ENCODE measurements around the gene MAPK8.

The MAPK8 gene

GRCh38 chr10:48429309-48429708, 122.8 kb downstream of the MAPK8 start:
- H3K9me3 ChIP-seq (ENCODE audit: insufficient read depth, low read depth, low read length), result no peaks in the 10 kb centered on the region
- H3K27me3 ChIP-seq (ENCODE audit: insufficient read depth, low read length), result no peaks in the 10 kb centered on the region
- H2AFZ ChIP-seq (ENCODE audit: insufficient read depth, low read length, poor library complexity), result no peak overlapping the region
- H4K12ac ChIP-seq (ENCODE audit: low read depth, low read length), result no peak overlapping the region
- H3K14ac ChIP-seq (ENCODE audit: low read length), result no peak overlapping the region
- H3K27ac ChIP-seq (ENCODE audit: low read depth, low read length), result no peak overlapping the region
- H3K9ac ChIP-seq (ENCODE audit: low read length), result no peak overlapping the region
- H3K36me3 ChIP-seq (ENCODE audit: control insufficient read depth in 1 of 2, insufficient read depth in 2 of 2, low read length in 2 of 2), result no peaks in the 10 kb centered on the region
- H3K79me1 ChIP-seq (ENCODE audit: low read length), result no peaks in the 10 kb centered on the region
- no peak overlapping the region for H2AK5ac ChIP-seq (ENCODE audit: low read length)
- H4K8ac ChIP-seq (ENCODE audit: low read depth, low read length), result no peak overlapping the region
- no peaks in the 10 kb centered on the region for H3K4me1 ChIP-seq (ENCODE audit: control insufficient read depth in 1 of 2, insufficient read depth in 2 of 2, low read length in 2 of 2)
- no CpG with 5 or more reads among the region's 1 CpG for WGBS (ENCODE audit: extremely low coverage, insufficient coverage, insufficient read length)
- no peak overlapping the region for H2BK5ac ChIP-seq (ENCODE audit: low read depth, low read length, poor library complexity)
- H3K79me2 ChIP-seq (ENCODE audit: control insufficient read depth, insufficient read depth, low read length, poor library complexity), result no peaks in the 10 kb centered on the region
- H3K4me2 ChIP-seq (ENCODE audit: low read length), result no peak overlapping the region
- no peak overlapping the region for H4K91ac ChIP-seq (ENCODE audit: low read depth, low read length)
- H2BK120ac ChIP-seq (ENCODE audit: insufficient read depth, low read length, poor library complexity), result no peak overlapping the region
- H3K4me3 ChIP-seq (ENCODE audit: low read depth, low read length), result no peak overlapping the region
- no peak overlapping the region for H2BK12ac ChIP-seq (ENCODE audit: low read length)
- H3K4ac ChIP-seq (ENCODE audit: low read depth, low read length), result no peak overlapping the region
- DNase-seq, result no peak
- no peak overlapping the region for H3K18ac ChIP-seq (ENCODE audit: low read length)
- H3K23ac ChIP-seq (ENCODE audit: low read length), result no peak overlapping the region

GRCh38 chr10:48430402-48430993, 124.0 kb downstream of the MAPK8 start:
- H2BK12ac ChIP-seq (ENCODE audit: low read length), result no peak overlapping the region
- H4K8ac ChIP-seq (ENCODE audit: low read depth, low read length), result no peak overlapping the region
- no peak overlapping the region for H4K91ac ChIP-seq (ENCODE audit: low read depth, low read length)
- no peaks in the 10 kb centered on the region for H3K9me3 ChIP-seq (ENCODE audit: insufficient read depth, low read depth, low read length)
- no CpG with 5 or more reads among the region's 4 CpGs for WGBS (ENCODE audit: extremely low coverage, insufficient coverage, insufficient read length)
- H3K18ac ChIP-seq (ENCODE audit: low read length), result no peak overlapping the region
- H3K4ac ChIP-seq (ENCODE audit: low read depth, low read length), result no peak overlapping the region
- no peak overlapping the region for H2BK5ac ChIP-seq (ENCODE audit: low read depth, low read length, poor library complexity)
- DNase-seq, result no peak
- no peak overlapping the region for H3K23ac ChIP-seq (ENCODE audit: low read length)
- no peak overlapping the region for H3K4me2 ChIP-seq (ENCODE audit: low read length)
- no peaks in the 10 kb centered on the region for H3K36me3 ChIP-seq (ENCODE audit: control insufficient read depth in 1 of 2, insufficient read depth in 2 of 2, low read length in 2 of 2)
- no peak overlapping the region for H3K14ac ChIP-seq (ENCODE audit: low read length)
- no peak overlapping the region for H3K27ac ChIP-seq (ENCODE audit: low read depth, low read length)
- H3K27me3 ChIP-seq (ENCODE audit: insufficient read depth, low read length), result no peaks in the 10 kb centered on the region
- no peak overlapping the region for H2AFZ ChIP-seq (ENCODE audit: insufficient read depth, low read length, poor library complexity)
- no peak overlapping the region for H2BK120ac ChIP-seq (ENCODE audit: insufficient read depth, low read length, poor library complexity)
- no peaks in the 10 kb centered on the region for H3K79me2 ChIP-seq (ENCODE audit: control insufficient read depth, insufficient read depth, low read length, poor library complexity)
- no peak overlapping the region for H4K12ac ChIP-seq (ENCODE audit: low read depth, low read length)
- H3K4me3 ChIP-seq (ENCODE audit: low read depth, low read length), result no peak overlapping the region
- no peak overlapping the region for H2AK5ac ChIP-seq (ENCODE audit: low read length)
- no peaks in the 10 kb centered on the region for H3K79me1 ChIP-seq (ENCODE audit: low read length)
- H3K9ac ChIP-seq (ENCODE audit: low read length), result no peak overlapping the region
- no peaks in the 10 kb centered on the region for H3K4me1 ChIP-seq (ENCODE audit: control insufficient read depth in 1 of 2, insufficient read depth in 2 of 2, low read length in 2 of 2)

- Histone ChIP-seq H3K4ac (ENCODE audit: low read depth, low read length) (no peak overlapping the region), H3K9me3 (ENCODE audit: insufficient read depth, low read depth, low read length) (no peaks in the 10 kb centered on the region), H3K79me1 (ENCODE audit: low read length) (no peaks in the 10 kb centered on the region), H2AK5ac (ENCODE audit: low read length) (no peak overlapping the region), H3K36me3 (ENCODE audit: control insufficient read depth in 1 of 2, insufficient read depth in 2 of 2, low read length in 2 of 2) (no peaks in the 10 kb centered on the region), H4K91ac (ENCODE audit: low read depth, low read length) (no peak overlapping the region), H2AFZ (ENCODE audit: insufficient read depth, low read length, poor library complexity) (no peak overlapping the region), H3K4me2 (ENCODE audit: low read length) (no peak overlapping the region), H2BK5ac (ENCODE audit: low read depth, low read length, poor library complexity) (no peak overlapping the region), H3K23ac (ENCODE audit: low read length) (no peak overlapping the region), H3K18ac (ENCODE audit: low read length) (no peak overlapping the region), H3K79me2 (ENCODE audit: control insufficient read depth, insufficient read depth, low read length, poor library complexity) (no peaks in the 10 kb centered on the region), H3K9ac (ENCODE audit: low read length) (no peak overlapping the region), H3K14ac (ENCODE audit: low read length) (no peak overlapping the region), H4K12ac (ENCODE audit: low read depth, low read length) (no peak overlapping the region), H3K4me3 (ENCODE audit: low read depth, low read length) (no peak overlapping the region), H3K27ac (ENCODE audit: low read depth, low read length) (no peak overlapping the region), H2BK12ac (ENCODE audit: low read length) (no peak overlapping the region), H2BK120ac (ENCODE audit: insufficient read depth, low read length, poor library complexity) (no peak overlapping the region), H4K8ac (ENCODE audit: low read depth, low read length) (no peak overlapping the region), H3K4me1 (ENCODE audit: control insufficient read depth in 1 of 2, insufficient read depth in 2 of 2, low read length in 2 of 2) (no peaks in the 10 kb centered on the region), H3K27me3 (ENCODE audit: insufficient read depth, low read length) (no peaks in the 10 kb centered on the region)
- no peak for DNase-seq
Measured at GRCh38 chr10:48431871-48432270, 125.4 kb downstream of the MAPK8 start.

DNA sequence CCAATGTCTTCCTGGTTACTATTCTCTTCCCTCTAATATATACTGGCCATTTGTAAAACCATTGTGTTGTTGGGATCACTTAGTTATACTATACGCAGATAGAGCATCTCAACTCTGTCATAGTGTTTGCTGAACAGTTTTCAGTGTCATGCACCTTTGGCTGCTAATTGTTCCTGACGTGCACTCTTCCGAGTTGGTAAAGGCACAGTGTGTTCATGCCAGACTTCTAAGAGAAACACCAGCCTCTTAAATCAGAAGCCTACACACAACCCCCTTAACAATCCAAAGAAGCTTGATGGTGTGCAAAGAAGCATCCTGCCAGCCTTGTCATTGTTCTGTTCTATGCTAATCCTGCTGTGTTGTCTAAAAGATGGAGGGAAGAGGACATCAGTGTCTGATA, 131.1 kb downstream of the MAPK8 start:
- H2AFZ ChIP-seq (ENCODE audit: insufficient read depth, low read length, poor library complexity), result no peak overlapping the region
- H3K18ac ChIP-seq (ENCODE audit: low read length), result no peak overlapping the region
- H3K79me1 ChIP-seq (ENCODE audit: low read length), result no peaks in the 10 kb centered on the region
- H3K27me3 ChIP-seq (ENCODE audit: insufficient read depth, low read length), result no peaks in the 10 kb centered on the region
- DNase-seq, result no peak
- H3K36me3 ChIP-seq (ENCODE audit: control insufficient read depth in 1 of 2, insufficient read depth in 2 of 2, low read length in 2 of 2), result no peaks in the 10 kb centered on the region
- H3K27ac ChIP-seq (ENCODE audit: low read depth, low read length), result no peak overlapping the region
- no peak overlapping the region for H2AK5ac ChIP-seq (ENCODE audit: low read length)
- H3K14ac ChIP-seq (ENCODE audit: low read length), result no peak overlapping the region
- no peak overlapping the region for H3K4me2 ChIP-seq (ENCODE audit: low read length)
- H4K91ac ChIP-seq (ENCODE audit: low read depth, low read length), result no peak overlapping the region
- H3K23ac ChIP-seq (ENCODE audit: low read length), result no peak overlapping the region
- no peak overlapping the region for H3K4ac ChIP-seq (ENCODE audit: low read depth, low read length)
- H3K4me3 ChIP-seq (ENCODE audit: low read depth, low read length), result no peak overlapping the region
- H3K79me2 ChIP-seq (ENCODE audit: control insufficient read depth, insufficient read depth, low read length, poor library complexity), result no peaks in the 10 kb centered on the region
- no peak overlapping the region for H2BK12ac ChIP-seq (ENCODE audit: low read length)
- WGBS (ENCODE audit: extremely low coverage, insufficient coverage, insufficient read length), result no CpG with 5 or more reads among the region's 3 CpGs
- peaks cover 0 to 3% of the 10 kb centered on the region in 2 experiments for H3K4me1 ChIP-seq (ENCODE audit: control insufficient read depth in 1 of 2, insufficient read depth in 2 of 2, low read length in 2 of 2)
- no peak overlapping the region for H2BK5ac ChIP-seq (ENCODE audit: low read depth, low read length, poor library complexity)
- H4K12ac ChIP-seq (ENCODE audit: low read depth, low read length), result no peak overlapping the region
- no peak overlapping the region for H4K8ac ChIP-seq (ENCODE audit: low read depth, low read length)
- no peak overlapping the region for H3K9ac ChIP-seq (ENCODE audit: low read length)
- H3K9me3 ChIP-seq (ENCODE audit: insufficient read depth, low read depth, low read length), result no peaks in the 10 kb centered on the region
- no peak overlapping the region for H2BK120ac ChIP-seq (ENCODE audit: insufficient read depth, low read length, poor library complexity)
